HG03025 (cell line): ENCODE measurements around the gene FEM1A.
"Not testable (repeated sequence)": the region's sequence is repeated elsewhere in the genome, so short reads cannot be mapped to it uniquely, and the experiment has no call there.

ENCODE experiments used
- ATAC-seq: cut with Tn5 transposase; IDR thresholded peaks from one replicate; pipeline ENCODE4 v1.9.1; 2021; ENCODE audit warnings: mild to moderate bottlenecking, moderate library complexity; ENCODE audit not compliant: unreplicated experiment, low FRiP score

Gene FEM1A

DNA sequence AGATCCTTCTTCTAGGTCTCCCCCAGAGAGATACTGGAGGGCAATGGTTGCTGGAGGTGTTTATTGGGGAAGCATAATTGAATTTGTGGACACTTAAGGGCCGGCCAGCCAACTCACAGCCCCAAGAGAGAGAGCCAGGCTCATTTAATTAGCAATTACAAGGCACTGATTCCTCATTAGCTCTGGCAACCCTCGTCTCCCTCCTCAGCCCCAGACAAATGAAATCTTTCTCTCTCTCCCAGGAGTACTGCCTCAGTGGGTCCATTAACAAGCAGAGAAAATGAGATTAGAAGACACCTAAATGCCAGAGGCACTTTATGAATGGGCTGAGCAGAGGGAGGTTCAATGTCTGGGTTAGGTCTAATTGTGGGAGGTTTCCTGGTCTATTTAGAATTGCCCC lies 19.0 kb upstream of the FEM1A start:
- ATAC-seq = no peak

DNA sequence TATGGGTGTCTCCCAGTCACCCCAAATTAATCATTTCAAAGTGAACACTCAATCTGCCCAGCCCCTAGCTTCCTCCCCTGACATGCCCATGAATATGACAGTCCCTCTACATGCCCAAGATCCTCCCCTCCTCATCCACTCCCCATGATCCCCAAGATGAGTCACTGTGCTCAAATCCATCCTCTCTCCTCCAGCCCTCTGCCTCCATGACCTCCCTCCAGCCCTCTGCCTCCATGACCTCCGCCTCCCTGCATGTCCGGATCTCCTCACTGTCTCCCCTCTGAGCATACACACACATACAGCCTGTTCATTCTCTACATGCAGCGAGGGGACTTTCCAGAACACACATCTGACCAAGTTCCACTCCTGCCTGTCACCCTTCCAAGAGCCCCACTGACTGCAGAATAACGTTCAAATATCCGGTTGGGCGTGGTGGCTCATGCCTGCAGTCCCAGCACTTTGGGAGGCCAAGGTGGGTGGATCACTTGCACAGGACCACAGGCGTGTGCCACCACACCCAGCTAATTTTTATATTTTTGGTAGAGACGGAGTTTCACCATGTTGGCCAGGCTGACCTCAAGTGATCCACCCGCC lies 18.4 kb upstream of the FEM1A start:
- ATAC-seq = no peak

GRCh38 chr19:4774136-4774535 lies 17.4 kb upstream of the FEM1A start:
- no peak for ATAC-seq

DNA sequence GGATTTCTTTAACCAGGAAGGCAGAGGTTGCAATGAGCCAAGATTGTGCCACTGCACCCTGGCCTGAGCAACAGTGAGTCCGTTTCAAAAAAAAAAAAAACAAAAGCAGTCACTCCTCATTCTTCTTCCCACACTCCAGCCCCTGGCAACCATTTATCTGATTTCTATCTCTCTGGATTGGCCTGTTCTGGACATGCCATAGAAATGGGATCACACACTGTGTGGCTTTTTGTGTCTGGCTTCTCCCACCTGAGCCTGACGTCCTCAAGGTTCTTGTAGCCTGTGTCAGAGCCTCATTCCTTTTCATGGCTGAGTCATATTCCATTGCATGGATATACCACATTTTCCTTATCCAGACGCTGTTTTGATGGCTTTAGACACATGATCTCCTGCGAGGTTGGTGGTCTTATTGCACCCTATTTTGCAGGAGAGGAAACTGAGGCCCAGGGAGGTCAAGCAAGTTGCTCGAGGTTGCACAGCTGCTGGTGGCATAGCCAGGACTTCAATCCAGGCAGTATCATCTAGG lies 15.8 kb upstream of the FEM1A start:
- ATAC-seq = no peak

GRCh38 chr19:4776436-4777211 lies 14.9 kb upstream of the FEM1A start:
- no peak for ATAC-seq

DNA sequence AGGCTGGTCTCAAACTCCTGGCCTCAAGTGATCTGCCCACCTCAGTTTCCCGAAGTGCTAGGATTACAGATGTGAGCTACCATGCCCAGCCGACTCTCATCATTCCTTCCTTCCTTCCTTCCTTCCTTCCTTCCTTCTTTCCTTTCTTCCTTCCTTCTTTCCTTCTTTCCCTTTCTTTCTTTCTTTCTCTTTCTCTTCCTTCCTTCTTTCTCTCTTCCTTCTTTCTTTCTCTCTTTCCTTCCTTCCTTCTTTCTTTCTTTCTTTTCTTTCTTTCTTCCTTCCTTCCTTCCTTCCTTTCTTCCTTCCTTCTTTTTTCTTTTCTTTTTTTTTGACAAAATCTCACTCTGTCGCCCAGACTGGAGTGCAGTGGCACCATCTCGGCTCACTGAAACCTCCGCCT lies 13.4 kb upstream of the FEM1A start:
- ATAC-seq = not testable (repeated sequence)

DNA sequence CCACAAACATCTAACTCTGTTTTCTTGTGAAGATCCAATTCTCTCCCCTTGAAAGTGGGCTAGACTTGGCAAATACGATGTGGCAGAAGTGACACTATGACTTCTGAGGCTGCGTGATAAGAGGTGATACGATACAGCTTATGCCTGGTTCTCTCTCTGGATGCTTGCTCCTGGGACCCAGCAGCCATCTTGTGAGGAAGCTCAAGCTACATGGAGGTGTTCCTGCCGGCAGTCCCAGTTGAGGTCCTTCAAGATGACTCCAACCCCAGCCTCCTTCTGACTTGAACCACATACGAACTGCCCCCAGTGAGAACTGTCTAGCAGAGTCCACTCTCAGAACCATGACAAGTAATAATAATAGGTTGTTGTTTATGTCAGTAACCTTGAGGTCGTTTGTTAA lies 10.7 kb upstream of the FEM1A start:
- no peak for ATAC-seq

GRCh38 chr19:4781801-4782200 lies 9.7 kb upstream of the FEM1A start:
- ATAC-seq = no peak

- not testable (repeated sequence) for ATAC-seq
Observed at GRCh38 chr19:4786412-4787016, 5.0 kb upstream of the FEM1A start.

- not testable (repeated sequence) for ATAC-seq
Observed at GRCh38 chr19:4792019-4792865, 708 bp downstream of the FEM1A start.

DNA sequence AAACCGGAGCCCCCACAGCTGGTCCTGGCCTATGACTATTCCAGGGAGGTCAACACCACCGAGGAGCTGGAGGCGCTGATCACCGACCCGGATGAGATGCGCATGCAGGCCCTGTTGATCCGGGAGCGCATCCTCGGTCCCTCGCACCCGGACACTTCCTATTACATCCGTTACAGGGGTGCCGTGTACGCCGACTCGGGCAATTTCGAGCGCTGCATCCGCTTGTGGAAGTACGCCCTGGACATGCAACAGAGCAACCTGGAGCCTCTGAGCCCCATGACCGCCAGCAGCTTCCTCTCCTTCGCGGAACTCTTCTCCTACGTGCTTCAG lies 1.3 kb downstream of the FEM1A start:
- ATAC-seq = not testable (repeated sequence)

- ATAC-seq = not testable (repeated sequence)
Observed at GRCh38 chr19:4793278-4793677, 1.7 kb downstream of the FEM1A start.

- no peak for ATAC-seq
Observed at GRCh38 chr19:4794971-4795370, 3.4 kb downstream of the FEM1A start.

- no peak for ATAC-seq
Observed at GRCh38 chr19:4795400-4795799, 3.9 kb downstream of the FEM1A start.

GRCh38 chr19:4800591-4801081 lies 9.1 kb downstream of the FEM1A start:
- ATAC-seq = no peak

DNA sequence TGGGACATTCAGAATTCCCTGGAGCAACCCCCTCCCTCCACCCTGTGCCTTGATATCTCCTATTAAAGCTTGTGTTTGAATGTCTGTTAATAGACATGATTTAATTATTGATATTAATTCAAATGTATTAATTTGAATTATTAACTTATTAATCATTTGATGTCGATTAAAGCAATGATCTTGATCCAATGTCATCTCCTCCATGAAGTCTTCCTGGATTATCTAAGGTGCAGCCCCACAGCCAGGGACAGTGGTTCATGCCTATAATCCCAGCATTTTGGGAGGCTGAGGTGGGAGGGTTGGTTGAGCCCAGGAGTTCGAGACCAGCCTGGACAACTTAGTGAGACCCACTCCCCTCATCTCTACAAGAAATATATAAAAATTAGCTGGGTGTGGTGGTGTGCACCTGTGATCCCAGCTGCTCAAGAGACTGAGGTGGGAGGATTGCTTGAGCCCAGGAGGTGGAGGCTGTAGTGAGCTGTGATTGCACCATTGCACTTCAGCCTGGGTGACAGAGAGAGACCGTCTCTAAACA lies 9.6 kb downstream of the FEM1A start:
- no peak for ATAC-seq

DNA sequence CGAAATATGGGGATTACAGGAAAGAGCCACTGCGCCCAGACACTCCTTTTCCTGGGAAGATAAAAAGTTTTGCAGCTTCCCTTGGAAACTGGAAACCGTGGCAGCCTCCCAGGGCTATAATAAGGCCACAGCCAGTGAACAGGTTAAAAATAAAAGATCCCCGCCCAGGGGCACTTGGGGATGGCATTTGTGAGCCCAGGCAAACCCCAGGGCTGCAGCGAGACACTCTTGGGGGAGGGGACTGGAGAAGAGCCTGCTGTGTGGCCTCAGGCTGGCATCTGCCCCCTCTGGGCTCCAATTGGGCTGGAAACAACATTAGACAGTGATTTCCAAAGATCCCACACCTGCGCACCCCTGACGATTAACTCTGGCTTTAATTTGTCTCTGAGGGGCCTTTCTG lies 11.2 kb downstream of the FEM1A start:
- no peak for ATAC-seq

DNA sequence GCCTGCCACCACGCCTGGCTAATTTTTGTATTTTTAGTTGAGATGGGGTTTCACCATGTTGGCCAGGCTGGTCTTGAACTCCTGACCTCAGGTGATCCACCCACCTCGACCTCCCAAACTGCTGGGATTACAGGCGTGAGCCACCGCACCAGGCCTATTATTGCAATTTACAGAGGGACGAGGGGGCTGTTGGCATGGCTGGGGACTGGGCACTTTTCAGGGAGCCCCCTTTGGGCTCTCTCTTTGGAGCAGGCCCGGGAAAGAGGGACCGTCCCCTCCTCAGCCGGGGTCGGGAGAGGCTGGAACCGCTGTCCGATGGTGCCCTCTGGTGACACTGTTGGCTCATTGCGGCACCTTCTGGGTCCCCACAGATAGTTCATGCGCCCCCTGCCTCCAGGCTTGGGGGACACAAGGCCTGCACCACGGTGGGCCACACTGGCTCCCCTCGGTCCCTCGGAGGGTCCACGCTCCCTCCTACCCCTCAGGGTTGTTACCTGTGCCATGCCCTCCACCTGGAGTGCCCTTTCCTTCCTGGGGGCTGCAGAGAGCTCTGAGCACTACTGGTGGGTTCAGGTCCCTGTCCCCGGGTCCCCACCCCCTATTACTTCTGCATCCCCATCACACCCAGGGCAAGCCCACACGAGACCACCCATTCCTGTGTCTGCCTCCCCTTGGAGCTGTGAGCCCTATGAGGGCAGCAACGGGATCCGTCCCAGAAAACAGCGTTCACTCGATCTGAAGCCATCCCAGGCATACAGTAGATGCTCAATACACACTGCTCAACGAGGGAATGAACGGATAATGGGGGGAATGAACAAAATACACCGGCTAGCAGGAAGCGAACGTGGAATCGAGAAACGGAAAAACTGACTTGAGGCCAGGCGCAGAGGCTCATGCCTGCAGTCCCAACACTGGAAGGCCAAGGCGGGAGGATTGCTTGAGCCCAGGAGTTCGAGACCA lies 12.5 kb downstream of the FEM1A start:
- no peak for ATAC-seq

DNA sequence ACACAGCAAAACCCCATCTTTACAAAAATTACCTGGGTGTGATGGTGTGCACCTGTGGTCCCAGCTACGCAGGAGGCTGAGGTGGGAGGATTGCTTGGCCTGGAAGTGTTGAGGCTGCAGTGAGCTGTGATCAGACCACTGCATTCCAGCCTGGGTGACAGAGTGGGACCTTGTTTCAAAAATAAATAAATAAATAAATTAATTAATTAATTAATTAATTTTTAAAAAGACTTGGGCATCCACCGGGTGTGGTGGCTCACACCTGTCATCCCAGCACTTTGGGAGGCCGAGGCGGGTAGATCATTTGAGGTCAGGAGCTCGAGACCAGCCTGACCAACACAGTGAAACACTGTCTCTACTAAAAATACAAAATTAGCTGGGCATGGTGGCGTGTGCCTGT lies 13.6 kb downstream of the FEM1A start:
- not testable (repeated sequence) for ATAC-seq
